Middle frontal gyrus (tissue), 1 donor: ENCODE measurements around the gene RABL2B.

Experiments
- DNase-seq: peaks from one replicate; pipeline ENCODE4 v3.0.0-alpha.2; 2015; ENCODE audit warnings: low spot score; ENCODE audit errors: extremely low spot score

The RABL2B gene

GRCh38 chr22:50722716-50723428 lies 60.6 kb downstream of the RABL2B start:
- DNase-seq: no peak

- DNase-seq: no peak
These were observed 61.3 kb downstream of the RABL2B start for GRCh38 chr22:50722048-50722701.

GRCh38 chr22:50721257-50721844 lies 62.1 kb downstream of the RABL2B start:
- no peak for DNase-seq

GRCh38 chr22:50720301-50721256 lies 62.9 kb downstream of the RABL2B start:
- DNase-seq: no peak

GRCh38 chr22:50719814-50720300 lies 63.6 kb downstream of the RABL2B start:
- no peak for DNase-seq

- DNase-seq: no peak
These were observed 65.1 kb downstream of the RABL2B start for GRCh38 chr22:50718352-50718709.

GRCh38 chr22:50717709-50718351 lies 65.6 kb downstream of the RABL2B start:
- no peak for DNase-seq
